D341Med (cell line): Measurements from ENCODE around the gene TECPR2.
"Not testable (repeated sequence)": the region's sequence is repeated elsewhere in the genome, so short reads cannot be mapped to it uniquely, and the experiment has no call there.

Experiments
- DNase-seq: peaks from one replicate; pipeline ENCODE4 v3.0.0; 2012; ENCODE audit warnings: low spot score

Gene TECPR2

GRCh38 chr14:102509746-102510615 is 147.2 kb downstream of the TECPR2 start, which contains the start of gene ANKRD9:
ANKRD9 (minus strand) TSS chr14:102509776; CDS start chr14:102507889, 1,887 bp downstream.
- peak; percentile 99 for DNase-seq

GRCh38 chr14:102510616-102511520 is 148.1 kb downstream of the TECPR2 start:
- DNase-seq, result no peak

- DNase-seq, result no peak
These were observed 148.8 kb downstream of the TECPR2 start for GRCh38 chr14:102511538-102511937.

- DNase-seq, result no peak
These were observed 150.1 kb downstream of the TECPR2 start for GRCh38 chr14:102512793-102513300.

- DNase-seq, result no peak
These were observed 151.4 kb downstream of the TECPR2 start for GRCh38 chr14:102513899-102514772.

- no peak for DNase-seq
These were observed 152.4 kb downstream of the TECPR2 start for GRCh38 chr14:102514987-102515733.

GRCh38 chr14:102516531-102517391 is 154.0 kb downstream of the TECPR2 start:
- DNase-seq, result peak; percentile 95

GRCh38 chr14:102517392-102518062 is 154.8 kb downstream of the TECPR2 start:
- peak; percentile 60 for DNase-seq

- no peak for DNase-seq
These were observed 155.4 kb downstream of the TECPR2 start for GRCh38 chr14:102518063-102518648.

- DNase-seq, result not testable (repeated sequence)
These were observed 157.0 kb downstream of the TECPR2 start for GRCh38 chr14:102519709-102520108.

- no peak for DNase-seq
These were observed 160.4 kb downstream of the TECPR2 start for GRCh38 chr14:102523200-102523568.

- no peak for DNase-seq
These were observed 161.1 kb downstream of the TECPR2 start for GRCh38 chr14:102523569-102524450.

GRCh38 chr14:102524451-102525218 is 161.9 kb downstream of the TECPR2 start:
- DNase-seq, result peak; percentile 98

- DNase-seq, result no peak
These were observed 162.6 kb downstream of the TECPR2 start for GRCh38 chr14:102525219-102525928.

GRCh38 chr14:102525929-102526497 is 163.3 kb downstream of the TECPR2 start:
- DNase-seq, result no peak
